Measurements from ENCODE around the gene ASPHD2.

- no peak for TF ChIP-seq CTCF (conservative IDR thresholded peaks at IDR 0.05)
- no peak for TF ChIP-seq EZH2 (IDR thresholded peaks at IDR 0.05; ENCODE audit: low read depth)
Measured at GRCh38 chr22:26435327-26436093, 6.5 kb downstream of the ASPHD2 start.

Data from PC-9 (cell line).